WI38 (cell line): Measurements from ENCODE around the gene LRRC26.

Experiments used
- H3K4me3 ChIP-seq: 2 replicates; pipeline ENCODE4 v1.5.1; 2011; ENCODE audit warnings: low read depth, mild to moderate bottlenecking, control low read depth, low read length
- TF ChIP-seq, protein P1 (sequence below): IDR thresholded peaks from 2 replicates; pipeline ENCODE4 v1.5.1; 2012; ENCODE audit warnings: low read depth, mild to moderate bottlenecking, control low read depth, low read length

The LRRC26 gene

DNA sequence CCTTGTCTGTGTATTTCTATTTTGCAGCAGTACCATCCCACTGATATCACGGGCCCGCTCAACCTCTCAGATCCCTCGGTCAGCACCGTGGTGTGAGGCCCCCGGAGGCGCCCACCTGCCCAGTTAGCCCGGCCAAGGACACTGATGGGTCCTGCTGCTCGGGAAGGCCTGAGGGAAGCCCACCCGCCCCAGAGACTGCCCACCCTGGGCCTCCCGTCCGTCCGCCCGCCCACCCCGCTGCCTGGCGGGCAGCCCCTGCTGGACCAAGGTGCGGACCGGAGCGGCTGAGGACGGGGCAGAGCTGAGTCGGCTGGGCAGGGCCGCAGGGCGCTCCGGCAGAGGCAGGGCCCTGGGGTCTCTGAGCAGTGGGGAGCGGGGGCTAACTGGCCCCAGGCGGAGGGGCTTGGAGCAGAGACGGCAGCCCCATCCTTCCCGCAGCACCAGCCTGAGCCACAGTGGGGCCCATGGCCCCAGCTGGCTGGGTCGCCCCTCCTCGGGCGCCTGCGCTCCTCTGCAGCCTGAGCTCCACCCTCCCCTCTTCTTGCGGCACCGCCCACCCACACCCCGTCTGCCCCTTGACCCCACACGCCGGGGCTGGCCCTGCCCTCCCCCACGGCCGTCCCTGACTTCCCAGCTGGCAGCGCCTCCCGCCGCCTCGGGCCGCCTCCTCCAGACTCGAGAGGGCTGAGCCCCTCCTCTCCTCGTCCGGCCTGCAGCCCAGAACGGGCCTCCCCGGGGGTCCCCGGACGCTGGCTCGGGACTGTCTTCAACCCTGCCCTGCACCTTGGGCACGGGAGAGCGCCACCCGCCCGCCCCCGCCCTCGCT is 1.9 kb downstream of the LRRC26 start:
- TF ChIP-seq, protein P1, sequence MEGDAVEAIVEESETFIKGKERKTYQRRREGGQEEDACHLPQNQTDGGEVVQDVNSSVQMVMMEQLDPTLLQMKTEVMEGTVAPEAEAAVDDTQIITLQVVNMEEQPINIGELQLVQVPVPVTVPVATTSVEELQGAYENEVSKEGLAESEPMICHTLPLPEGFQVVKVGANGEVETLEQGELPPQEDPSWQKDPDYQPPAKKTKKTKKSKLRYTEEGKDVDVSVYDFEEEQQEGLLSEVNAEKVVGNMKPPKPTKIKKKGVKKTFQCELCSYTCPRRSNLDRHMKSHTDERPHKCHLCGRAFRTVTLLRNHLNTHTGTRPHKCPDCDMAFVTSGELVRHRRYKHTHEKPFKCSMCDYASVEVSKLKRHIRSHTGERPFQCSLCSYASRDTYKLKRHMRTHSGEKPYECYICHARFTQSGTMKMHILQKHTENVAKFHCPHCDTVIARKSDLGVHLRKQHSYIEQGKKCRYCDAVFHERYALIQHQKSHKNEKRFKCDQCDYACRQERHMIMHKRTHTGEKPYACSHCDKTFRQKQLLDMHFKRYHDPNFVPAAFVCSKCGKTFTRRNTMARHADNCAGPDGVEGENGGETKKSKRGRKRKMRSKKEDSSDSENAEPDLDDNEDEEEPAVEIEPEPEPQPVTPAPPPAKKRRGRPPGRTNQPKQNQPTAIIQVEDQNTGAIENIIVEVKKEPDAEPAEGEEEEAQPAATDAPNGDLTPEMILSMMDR = no peak
- no peak overlapping the region for H3K4me3 ChIP-seq

DNA sequence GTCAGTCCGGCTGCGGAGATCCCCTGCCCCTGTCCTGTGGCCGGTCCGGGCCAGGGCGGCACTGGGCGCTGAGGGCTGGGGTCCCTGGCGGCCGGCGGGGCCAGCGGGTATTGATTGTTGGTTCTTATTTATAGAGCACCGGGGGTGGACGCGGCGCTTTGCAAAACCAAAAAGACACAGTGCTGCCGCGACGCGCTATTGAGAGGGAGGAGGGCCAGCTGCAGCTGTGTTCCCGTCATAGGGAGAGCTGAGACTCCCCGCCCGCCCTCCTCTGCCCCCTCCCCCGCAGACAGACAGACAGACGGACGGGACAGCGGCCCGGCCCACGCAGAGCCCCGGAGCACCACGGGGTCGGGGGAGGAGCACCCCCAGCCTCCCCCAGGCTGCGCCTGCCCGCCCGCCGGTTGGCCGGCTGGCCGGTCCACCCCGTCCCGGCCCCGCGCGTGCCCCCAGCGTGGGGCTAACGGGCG is 2.5 kb downstream of the LRRC26 start:
- TF ChIP-seq, protein P1 = no peak
- no peak overlapping the region for H3K4me3 ChIP-seq

- no peak overlapping the region for H3K4me3 ChIP-seq
- TF ChIP-seq, protein P1 = no peak
These were observed 3.2 kb downstream of the LRRC26 start for GRCh38 chr9:137166380-137167229.

DNA sequence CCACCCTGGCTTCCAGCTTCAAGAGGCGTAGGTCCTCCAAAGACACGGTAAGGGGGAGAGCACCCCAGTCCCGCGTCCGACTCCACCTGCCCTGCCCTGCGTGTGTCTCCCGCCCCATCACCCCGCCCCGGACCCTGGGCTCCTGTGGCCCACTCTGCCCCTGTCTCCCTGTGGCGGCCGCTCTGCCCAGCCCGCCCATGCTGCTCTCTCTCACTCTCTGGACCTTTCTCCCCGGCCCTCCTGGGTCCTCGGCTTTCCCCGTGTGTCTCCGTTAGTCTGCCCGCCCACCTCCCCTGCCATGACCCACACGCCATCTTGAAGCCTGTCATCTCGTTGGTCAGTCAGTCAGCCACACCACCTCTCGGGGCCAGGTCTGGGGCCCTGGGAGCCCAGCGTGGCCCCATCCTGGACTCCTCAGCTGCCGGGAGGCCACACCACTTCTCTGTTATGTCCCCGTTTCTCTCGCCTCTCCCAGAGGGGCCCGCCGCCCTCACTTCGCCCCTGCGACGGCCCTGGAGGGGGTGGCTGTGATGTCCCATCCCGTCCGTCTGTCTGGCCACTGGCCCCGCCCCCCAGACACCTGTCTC is 4.5 kb downstream of the LRRC26 start:
- TF ChIP-seq, protein P1 = no peak

GRCh38 chr9:137164370-137165249 is 5.2 kb downstream of the LRRC26 start:
- TF ChIP-seq, protein P1 = no peak
- no peak overlapping the region for H3K4me3 ChIP-seq

More for the DNA sequence above, 4.5 kb downstream of the LRRC26 start:
- H3K4me3 ChIP-seq = no peak overlapping the region

DNA sequence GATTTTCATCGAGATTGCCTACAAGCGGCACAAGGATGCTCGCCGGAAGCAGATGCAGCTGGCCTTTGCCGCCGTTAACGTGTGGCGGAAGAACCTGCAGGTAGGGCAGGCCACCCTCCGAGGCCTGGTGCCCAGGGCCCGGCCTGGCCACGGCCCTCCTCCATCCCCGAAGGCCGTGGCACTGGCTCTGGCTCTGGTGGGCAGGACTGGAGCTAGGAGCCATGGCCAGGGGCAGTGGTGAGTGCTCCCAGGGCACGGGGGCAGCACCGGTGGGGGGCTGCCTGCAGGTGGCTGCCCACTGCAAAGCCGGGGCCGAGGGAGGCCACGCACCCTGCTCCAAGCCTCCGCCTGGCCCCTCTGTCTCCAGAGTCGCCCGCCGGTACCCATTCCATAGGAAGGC is 6.0 kb downstream of the LRRC26 start:
- H3K4me3 ChIP-seq = no peak overlapping the region
- TF ChIP-seq, protein P1 = no peak
